GM18505 (cell line): ENCODE data around the gene KAZN.

Experiments
- ATAC-seq: cut with Tn5 transposase; IDR thresholded peaks from one replicate; pipeline ENCODE4 v1.9.1; 2021; ENCODE audit not compliant: unreplicated experiment
- POLR2A ChIP-seq: IDR thresholded peaks from 4 replicates; pipeline ENCODE4 v1.6.1; 2011; ENCODE audit warnings: borderline replicate concordance; ENCODE audit not compliant: insufficient read depth, insufficient read length; ENCODE audit errors: extremely low read depth

Gene KAZN

DNA sequence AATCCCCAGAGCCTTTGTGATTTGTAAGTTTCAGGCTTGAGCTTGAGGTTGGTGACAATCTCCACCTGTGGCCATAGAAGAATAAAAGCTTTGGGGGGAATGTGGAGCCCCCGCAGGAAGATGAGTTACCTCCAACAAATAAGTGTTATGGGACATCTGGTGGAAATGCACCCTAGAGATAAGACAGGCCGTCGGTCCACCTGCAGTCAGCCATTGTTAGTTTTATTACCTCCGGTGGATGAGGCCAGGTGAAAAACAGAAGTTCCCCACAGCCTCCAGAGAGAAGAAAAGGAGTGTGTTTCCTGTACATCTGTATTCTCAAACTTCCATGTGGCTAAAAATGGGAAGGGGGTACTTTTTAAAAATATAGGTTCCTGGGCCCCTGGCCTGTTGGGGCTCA, 137.4 kb downstream of the KAZN start:
- TF ChIP-seq POLR2A, result no peak
- ATAC-seq, result no peak

GRCh38 chr1:14737561-14738094, 139.1 kb downstream of the KAZN start:
- no peak for TF ChIP-seq POLR2A

GRCh38 chr1:14738235-14738634, 139.8 kb downstream of the KAZN start:
- TF ChIP-seq POLR2A, result no peak
- no peak for ATAC-seq

More at GRCh38 chr1:14737561-14738094, 139.1 kb downstream of the KAZN start:
- no peak for ATAC-seq

DNA sequence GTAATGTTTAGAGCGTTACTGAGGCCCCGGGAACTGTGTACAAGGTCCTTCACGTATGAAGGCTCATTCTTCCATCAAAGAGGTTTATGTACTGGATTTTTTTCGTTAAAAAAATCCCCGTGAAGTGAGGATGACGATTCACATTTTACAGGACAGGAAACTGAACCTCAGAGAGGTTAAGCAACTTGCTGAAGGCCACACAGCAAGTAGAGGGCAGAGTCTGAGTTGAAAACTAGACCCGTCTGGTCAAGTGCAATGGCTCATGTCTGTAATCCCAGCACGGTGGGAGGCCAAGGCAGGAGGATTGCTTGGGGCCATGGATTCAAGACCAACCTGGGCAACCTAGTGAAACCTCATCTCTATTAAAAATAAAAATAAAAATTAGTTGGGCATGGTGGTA, 140.2 kb downstream of the KAZN start:
- TF ChIP-seq POLR2A, result no peak
- no peak for ATAC-seq

DNA sequence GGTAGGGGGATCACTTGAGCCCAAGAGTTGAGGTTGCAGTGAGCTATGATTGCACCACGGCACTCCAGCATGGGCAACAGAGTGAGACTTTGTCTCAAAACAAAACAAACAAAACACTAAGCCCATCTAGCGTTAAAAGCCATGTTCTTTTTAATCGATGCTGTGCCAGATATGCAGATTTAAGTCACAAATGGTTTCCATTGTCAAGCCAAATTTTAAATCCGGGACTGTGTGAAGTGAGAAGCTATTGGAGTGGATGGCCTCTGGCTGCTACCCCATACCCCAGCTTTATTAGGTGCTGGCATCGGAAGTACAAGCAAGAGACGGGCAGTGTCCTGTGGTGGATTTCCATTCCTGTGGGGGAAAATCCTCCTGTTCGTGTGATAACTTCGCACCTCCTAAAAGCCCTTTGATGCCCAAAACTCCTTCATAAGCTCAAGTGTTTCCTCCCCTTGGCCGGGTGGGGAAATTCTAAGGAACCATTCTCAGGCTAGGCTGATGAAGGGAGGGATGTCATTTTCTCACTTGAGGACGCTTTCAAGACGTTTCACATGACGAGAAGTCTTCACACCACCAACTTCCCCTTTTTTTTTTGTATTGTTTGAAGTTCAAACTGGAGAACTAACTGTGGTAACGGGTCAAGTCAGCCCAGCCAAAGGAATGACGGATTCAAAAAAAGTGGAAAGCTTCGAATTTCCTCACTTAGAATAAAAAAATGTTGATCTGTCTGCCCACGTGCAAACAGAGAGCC, 140.8 kb downstream of the KAZN start:
- no peak for ATAC-seq
- TF ChIP-seq POLR2A, result no peak

- no peak for TF ChIP-seq POLR2A
- no peak for ATAC-seq
Measured at GRCh38 chr1:14740016-14740415, 141.5 kb downstream of the KAZN start.

GRCh38 chr1:14741082-14741481, 142.6 kb downstream of the KAZN start:
- no peak for ATAC-seq
- TF ChIP-seq POLR2A, result no peak

DNA sequence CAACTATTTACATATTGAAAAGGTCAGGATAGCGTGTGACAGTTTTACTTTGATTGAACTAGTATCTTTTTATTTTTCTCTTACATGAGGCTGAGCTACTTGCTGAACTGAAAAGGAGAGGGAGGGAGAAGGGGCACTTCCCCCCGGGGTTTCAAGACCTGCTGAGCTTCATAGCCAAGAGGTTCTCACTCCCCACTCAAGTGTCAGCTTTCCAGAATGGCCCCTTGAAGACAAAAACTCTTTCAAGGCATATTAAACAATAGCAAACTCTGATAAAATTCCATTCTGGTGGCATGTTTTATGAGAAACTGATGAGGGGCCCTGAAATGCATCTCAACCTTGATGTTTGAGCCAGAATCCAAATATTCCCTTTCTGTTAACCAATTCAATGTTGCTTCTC, 143.0 kb downstream of the KAZN start:
- no peak for ATAC-seq
- no peak for TF ChIP-seq POLR2A

- no peak for ATAC-seq
- no peak for TF ChIP-seq POLR2A
Measured at GRCh38 chr1:14742181-14742980, 143.9 kb downstream of the KAZN start.

GRCh38 chr1:14743368-14743767, 144.9 kb downstream of the KAZN start:
- no peak for TF ChIP-seq POLR2A
- ATAC-seq, result no peak

GRCh38 chr1:14745001-14745720, 146.7 kb downstream of the KAZN start:
- no peak for ATAC-seq
- TF ChIP-seq POLR2A, result no peak

- no peak for ATAC-seq
- TF ChIP-seq POLR2A, result no peak
Measured at GRCh38 chr1:14745789-14746188, 147.3 kb downstream of the KAZN start.

DNA sequence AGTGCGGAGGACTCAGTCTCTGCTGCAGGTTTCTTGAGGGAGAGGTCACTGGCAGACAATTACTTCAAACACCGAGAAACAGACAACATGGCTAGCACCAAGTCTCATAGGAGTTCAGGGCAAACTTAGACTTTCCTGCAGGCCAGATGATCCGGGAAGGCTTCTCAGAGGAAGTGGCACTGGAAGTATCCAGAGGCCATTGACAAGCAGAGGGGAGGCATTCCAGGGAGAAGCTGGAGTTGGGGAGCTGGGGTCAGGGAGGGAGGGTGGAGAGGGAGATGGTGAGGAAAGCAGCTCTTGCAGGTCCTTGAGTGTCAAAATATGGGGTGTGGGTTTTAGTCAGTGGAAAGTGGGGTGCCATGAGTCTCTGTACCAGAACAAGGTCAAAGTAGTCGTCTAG, 147.9 kb downstream of the KAZN start:
- ATAC-seq, result no peak
- TF ChIP-seq POLR2A, result no peak
